ENCODE data around the gene SCAF4.
"Not testable (repeated sequence)": the region's sequence is repeated elsewhere in the genome, so short reads cannot be mapped to it uniquely, and the experiment has no call there.

The SCAF4 gene

DNA sequence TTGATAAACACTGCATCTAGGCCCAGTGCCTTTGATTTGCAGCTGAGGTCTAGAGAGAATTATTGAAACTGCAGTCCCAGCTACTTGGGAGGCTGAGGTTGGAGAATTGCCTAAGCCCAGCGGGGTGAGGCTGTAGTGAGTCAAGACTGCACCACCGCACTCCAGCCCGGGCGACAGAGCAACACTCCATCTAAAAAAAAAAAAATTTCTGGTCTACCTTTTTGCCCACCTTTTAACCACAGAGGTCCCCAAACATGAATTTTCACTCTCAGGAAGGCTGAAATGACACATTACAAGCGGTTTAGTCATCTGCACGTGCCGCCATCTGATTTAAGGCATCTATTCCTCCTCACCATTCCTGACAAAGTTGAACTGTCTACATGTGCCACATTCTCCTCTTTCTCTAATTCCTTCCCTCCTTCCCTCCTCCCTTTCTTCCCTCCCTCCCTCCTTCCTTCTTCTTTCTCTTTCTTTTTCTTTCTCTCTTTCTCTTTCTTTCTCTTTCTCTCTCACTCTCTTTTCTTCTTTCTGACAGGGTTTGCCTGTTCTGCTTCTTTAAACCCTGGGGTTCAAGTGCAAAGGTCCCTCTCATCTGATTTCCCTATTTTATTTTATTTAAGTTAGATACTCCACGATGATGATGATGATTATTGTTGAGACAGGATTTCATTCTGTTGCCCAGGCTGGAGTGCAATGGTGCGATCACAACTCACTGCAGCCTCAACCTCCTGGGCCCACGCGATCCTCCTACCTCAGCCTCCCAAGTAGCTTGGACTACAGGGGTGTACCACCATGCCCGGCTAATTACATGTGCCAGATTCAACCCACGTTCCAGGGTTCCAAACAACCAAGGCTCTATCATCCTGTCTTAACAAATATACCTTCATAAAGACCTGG is 75.5 kb downstream of the SCAF4 start:
- H3K27ac ChIP-seq, result no peak overlapping the region
- TF ChIP-seq Cebpa-rat (IDR thresholded peaks at IDR 0.05), result no peak
- H3K9me3 ChIP-seq, result peaks cover 21% of the 10 kb centered on the region
- no peak overlapping the region for H3K4me3 ChIP-seq
- no peaks in the 10 kb centered on the region for H3K27me3 ChIP-seq
- H4K20me1 ChIP-seq, result peaks cover 16% of the 10 kb centered on the region
- peaks cover 37% of the 10 kb centered on the region for H3K4me1 ChIP-seq
- H3K36me3 ChIP-seq, result peaks cover 3% of the 10 kb centered on the region
- H3K9ac ChIP-seq, result no peak overlapping the region
- no peak overlapping the region for H3K4me2 ChIP-seq

DNA sequence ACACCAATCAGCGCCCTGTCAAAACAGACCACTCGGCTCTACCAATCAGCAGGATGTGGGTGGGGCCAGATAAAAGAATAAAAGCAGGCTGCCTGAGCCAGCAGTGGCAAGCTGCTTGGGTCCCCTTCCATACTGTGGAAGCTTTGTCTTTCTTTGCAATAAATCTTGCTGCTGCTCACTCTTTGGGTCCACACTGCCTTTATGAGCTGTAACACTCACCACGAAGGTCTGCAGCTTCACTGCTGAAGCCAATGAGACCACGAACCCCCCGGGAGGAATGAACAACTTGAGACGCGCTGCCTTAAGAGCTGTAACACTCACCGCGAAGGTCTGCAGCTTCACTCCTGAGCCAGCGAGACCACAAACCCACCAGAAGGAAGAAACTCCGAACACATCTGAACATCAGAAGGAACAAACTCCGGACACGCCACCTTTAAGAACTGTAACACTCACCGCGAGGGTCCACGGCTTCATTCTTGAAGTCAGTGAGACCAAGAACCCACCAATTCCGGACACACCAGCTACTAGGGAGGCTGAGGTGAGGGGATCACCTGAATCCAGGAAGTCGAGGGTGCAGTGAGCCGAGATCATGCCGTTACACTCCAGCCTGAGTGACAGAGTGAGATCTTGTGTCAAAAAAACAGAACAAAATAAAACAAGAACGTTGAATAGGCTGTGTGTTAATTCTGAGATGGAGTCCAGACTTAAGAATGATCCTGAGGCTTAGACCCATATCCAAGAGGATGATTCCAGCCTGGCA is 76.9 kb downstream of the SCAF4 start:
- Histone ChIP-seq H3K27ac (0 out of 2 replicates have a peak overlapping the region, but pooled peaks have one; percentile 41), H3K4me2 (peak overlapping the region; percentile 74), H3K9me3 (peaks cover 31% of the 10 kb centered on the region), H3K4me1 (peaks cover 26% of the 10 kb centered on the region), H3K4me3 (peak overlapping the region; percentile 43)
- not testable (repeated sequence) for H4K20me1 ChIP-seq, H3K27me3 ChIP-seq, H3K9ac ChIP-seq, H3K36me3 ChIP-seq

DNA sequence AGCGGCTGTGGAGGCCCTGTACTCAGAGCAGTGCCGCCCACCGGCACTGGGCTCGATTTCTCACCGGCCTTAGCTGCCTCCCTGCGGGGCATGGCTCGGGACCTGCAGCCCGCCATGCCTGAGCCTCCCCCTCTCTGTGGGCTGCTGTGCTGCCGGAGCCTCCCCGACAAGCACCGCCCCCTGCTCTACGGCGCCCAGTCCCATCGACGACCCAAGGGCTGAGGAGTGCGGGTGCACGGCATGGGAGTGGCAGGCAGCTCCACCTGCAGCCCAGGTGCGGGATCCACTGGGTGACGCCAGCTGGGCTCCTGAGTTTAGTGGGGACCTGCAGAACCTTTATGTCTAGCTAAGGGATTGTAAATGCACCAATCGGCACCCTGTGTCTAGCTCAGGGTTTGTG is 77.6 kb downstream of the SCAF4 start:
- Histone ChIP-seq H3K9me3 (peaks cover 37% of the 10 kb centered on the region), H3K4me3 (no peak overlapping the region), H3K27me3 (no peaks in the 10 kb centered on the region), H3K36me3 (no peaks in the 10 kb centered on the region), H3K9ac (no peak overlapping the region), H3K4me2 (peak overlapping the region; percentile 74), H3K27ac (no peak overlapping the region), H3K4me1 (peaks cover 26% of the 10 kb centered on the region), H4K20me1 (no peaks in the 10 kb centered on the region)
- no peak for TF ChIP-seq Cebpa-rat (IDR thresholded peaks at IDR 0.05)

DNA sequence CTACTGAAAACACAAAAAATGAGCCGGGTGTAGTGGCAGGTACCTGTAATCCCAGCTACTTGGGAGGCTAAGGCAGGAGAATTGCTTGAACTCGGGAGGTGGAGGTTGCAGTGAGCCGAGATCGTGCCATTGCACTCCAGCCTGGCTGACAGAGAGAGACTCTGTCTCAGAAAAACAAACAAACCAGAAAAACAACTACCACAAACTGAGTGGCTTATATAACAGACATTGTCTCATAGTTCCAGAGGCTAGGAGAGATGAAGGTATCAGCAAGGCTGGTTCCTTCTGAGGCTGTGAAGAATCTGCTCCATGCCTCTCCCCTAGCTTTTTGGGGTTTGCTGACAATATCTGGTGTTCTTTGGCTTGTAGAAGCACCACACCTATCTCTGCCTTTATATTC is 80.4 kb downstream of the SCAF4 start:
- not testable (repeated sequence) for H3K9ac ChIP-seq, H3K27ac ChIP-seq, H3K27me3 ChIP-seq, H3K4me2 ChIP-seq, H3K36me3 ChIP-seq, H4K20me1 ChIP-seq, H3K4me3 ChIP-seq
- H3K9me3 ChIP-seq, result peaks cover 30% of the 10 kb centered on the region
- peaks cover 21% of the 10 kb centered on the region for H3K4me1 ChIP-seq

DNA sequence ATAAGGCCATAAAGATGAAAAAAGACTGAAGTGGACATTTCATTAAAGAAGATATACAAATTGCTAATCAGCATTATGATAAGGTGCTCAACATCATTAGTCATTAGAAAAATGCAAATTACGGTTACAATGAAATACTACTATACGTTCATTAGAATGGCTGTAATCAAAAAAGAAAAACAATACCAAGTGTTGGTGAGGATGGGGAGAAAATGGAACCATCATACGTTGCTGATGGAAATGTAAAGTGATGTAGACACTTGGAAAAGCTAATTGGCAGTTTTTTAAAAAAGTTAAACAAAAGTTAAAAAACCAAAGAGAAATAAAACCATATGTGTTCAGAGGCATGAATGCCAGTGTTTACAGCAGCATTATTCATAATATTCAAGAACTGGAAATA is 81.0 kb downstream of the SCAF4 start:
- no peak overlapping the region for H3K4me3 ChIP-seq
- H3K9ac ChIP-seq, result no peak overlapping the region
- H3K27ac ChIP-seq, result no peak overlapping the region
- no peaks in the 10 kb centered on the region for H3K27me3 ChIP-seq
- no peaks in the 10 kb centered on the region for H4K20me1 ChIP-seq
- no peak overlapping the region for H3K4me2 ChIP-seq
- peaks cover 18% of the 10 kb centered on the region for H3K4me1 ChIP-seq
- no peaks in the 10 kb centered on the region for H3K36me3 ChIP-seq
- TF ChIP-seq Cebpa-rat (IDR thresholded peaks at IDR 0.05), result no peak
- H3K9me3 ChIP-seq, result peaks cover 30% of the 10 kb centered on the region

DNA sequence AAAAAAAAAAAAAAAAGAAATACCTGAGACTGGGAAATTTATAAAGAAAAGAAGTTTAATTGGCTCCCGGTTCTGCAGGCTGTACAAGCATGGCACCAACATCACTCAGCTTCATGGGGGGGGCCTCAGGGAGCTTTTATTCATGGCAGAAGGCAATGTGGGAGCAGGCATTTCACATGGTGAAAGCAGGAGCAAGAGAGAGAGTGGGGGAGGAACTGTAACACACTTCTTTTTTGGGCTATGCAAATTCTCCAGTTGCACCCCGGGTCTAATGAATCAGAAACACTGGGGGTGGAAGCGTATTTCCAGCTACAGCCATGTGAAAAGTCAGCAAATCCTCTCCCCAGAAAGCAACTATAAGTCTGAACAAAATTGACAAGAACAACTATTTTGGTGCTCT is 84.3 kb downstream of the SCAF4 start:
- no peak overlapping the region for H3K4me3 ChIP-seq
- no peaks in the 10 kb centered on the region for H3K36me3 ChIP-seq
- H3K9me3 ChIP-seq, result peaks cover 19% of the 10 kb centered on the region
- no peaks in the 10 kb centered on the region for H4K20me1 ChIP-seq
- no peaks in the 10 kb centered on the region for H3K27me3 ChIP-seq
- no peak for TF ChIP-seq Cebpa-rat (IDR thresholded peaks at IDR 0.05)
- H3K9ac ChIP-seq, result no peak overlapping the region
- no peaks in the 10 kb centered on the region for H3K4me1 ChIP-seq
- no peak overlapping the region for H3K4me2 ChIP-seq
- no peak overlapping the region for H3K27ac ChIP-seq

DNA sequence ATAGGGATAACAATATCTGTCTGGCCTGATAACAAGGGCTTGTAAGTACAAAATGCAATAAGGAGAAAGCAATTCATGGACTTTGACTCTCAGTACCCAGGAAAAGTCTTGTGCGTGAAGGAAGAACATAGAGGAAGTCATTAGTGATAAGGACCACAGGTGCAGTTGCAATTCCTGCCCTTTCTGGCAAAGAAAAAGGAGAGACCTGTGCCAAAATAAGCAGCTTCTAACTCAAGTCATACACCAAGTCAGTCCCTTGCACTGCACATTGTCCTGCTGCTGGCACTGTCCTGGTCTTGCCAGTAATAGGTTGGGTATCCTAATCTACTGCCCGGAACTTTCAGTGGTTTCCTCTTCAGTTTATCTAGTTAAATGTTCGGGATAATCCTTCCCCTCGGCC is 87.3 kb downstream of the SCAF4 start:
- Histone ChIP-seq H3K27ac (no peak overlapping the region), H3K4me2 (no peak overlapping the region), H3K4me1 (no peaks in the 10 kb centered on the region), H3K9ac (no peak overlapping the region), H3K27me3 (no peaks in the 10 kb centered on the region), H4K20me1 (no peaks in the 10 kb centered on the region), H3K4me3 (no peak overlapping the region), H3K36me3 (no peaks in the 10 kb centered on the region), H3K9me3 (peaks cover 13% of the 10 kb centered on the region)
- no peak for TF ChIP-seq Cebpa-rat (IDR thresholded peaks at IDR 0.05)

DNA sequence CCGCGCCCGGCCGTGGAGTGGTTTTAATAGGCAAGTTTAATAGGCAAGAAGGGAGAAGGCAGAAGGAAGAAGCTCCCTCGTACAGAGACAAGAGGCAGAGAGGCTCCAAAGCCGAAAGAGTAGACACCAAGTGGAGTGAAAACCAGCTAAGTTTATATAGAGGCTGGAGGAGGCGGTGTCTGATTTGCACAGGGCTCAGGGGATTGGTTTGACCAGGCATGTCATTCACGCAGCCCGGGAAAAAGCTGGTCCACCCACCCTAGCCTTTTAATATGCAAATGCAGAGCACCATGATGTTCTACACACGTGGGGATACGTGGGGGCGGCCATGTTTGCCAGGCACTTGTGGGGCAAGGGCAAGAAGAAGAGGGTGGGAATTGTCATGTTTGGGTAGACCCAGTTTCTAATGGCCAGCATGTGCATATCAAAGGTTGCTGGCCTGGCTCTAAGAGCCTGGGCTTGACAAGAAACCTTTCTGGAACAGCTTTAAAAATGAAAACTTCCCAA is 90.4 kb downstream of the SCAF4 start:
- Histone ChIP-seq H3K4me3 (no peak overlapping the region), H3K4me1 (no peaks in the 10 kb centered on the region), H3K36me3 (no peaks in the 10 kb centered on the region), H3K9ac (no peak overlapping the region), H3K9me3 (peaks cover 21% of the 10 kb centered on the region), H3K27me3 (no peaks in the 10 kb centered on the region), H3K4me2 (no peak overlapping the region), H4K20me1 (no peaks in the 10 kb centered on the region), H3K27ac (no peak overlapping the region)
- TF ChIP-seq Cebpa-rat (IDR thresholded peaks at IDR 0.05), result no peak

DNA sequence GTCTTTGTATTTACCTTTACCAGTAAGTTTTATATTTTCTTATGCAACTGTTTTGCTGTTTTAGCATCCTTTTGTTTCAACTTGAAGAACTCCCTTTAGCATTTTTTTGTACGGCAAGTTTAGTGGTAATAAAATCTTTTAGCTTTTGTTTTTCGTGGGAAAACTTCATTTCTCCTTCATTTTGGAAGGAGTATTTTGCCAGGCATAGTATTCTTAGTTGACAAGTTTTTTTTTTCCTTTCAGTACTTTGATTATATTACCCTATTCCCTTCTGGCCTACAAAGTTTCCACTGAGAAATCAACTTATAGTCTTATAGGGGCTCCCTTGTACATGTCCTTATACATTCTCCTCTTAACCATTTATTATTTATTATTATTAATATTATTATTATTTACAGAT is 95.0 kb downstream of the SCAF4 start:
- no peak for TF ChIP-seq Cebpa-rat (IDR thresholded peaks at IDR 0.05)
- H4K20me1 ChIP-seq, result no peaks in the 10 kb centered on the region
- H3K4me1 ChIP-seq, result no peaks in the 10 kb centered on the region
- H3K9me3 ChIP-seq, result peaks cover 28% of the 10 kb centered on the region
- no peaks in the 10 kb centered on the region for H3K27me3 ChIP-seq
- no peak overlapping the region for H3K4me2 ChIP-seq
- H3K36me3 ChIP-seq, result no peaks in the 10 kb centered on the region
- no peak overlapping the region for H3K9ac ChIP-seq
- H3K4me3 ChIP-seq, result no peak overlapping the region
- no peak overlapping the region for H3K27ac ChIP-seq

DNA sequence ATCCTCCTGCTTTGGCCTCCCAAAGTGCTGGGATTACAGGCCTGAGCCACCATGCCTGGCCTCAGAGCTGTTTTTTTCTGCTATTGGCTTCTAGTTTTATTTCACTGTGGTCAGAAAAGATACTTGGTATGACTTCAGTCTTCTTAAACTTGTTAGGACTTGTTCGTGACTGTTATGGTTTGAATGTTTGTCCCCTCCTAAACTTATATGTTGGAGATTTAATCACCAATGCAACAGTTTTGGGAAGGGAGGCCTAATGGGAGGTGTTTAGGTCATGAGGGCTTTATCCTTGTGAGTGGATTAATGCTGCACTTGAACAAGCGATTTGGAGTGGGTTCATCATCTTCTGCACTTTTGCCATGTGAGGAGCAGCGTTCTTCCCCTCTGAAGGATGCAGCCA is 96.9 kb downstream of the SCAF4 start:
- H3K27me3 ChIP-seq, result no peaks in the 10 kb centered on the region
- H3K27ac ChIP-seq, result no peak overlapping the region
- peaks cover 5% of the 10 kb centered on the region; the same call in 1 of the 2 replicates for H3K4me1 ChIP-seq
- no peaks in the 10 kb centered on the region for H3K36me3 ChIP-seq
- no peaks in the 10 kb centered on the region for H4K20me1 ChIP-seq
- peaks cover 19% of the 10 kb centered on the region for H3K9me3 ChIP-seq
- H3K4me2 ChIP-seq, result no peak overlapping the region
- no peak for TF ChIP-seq Cebpa-rat (IDR thresholded peaks at IDR 0.05)
- no peak overlapping the region for H3K4me3 ChIP-seq
- H3K9ac ChIP-seq, result no peak overlapping the region

DNA sequence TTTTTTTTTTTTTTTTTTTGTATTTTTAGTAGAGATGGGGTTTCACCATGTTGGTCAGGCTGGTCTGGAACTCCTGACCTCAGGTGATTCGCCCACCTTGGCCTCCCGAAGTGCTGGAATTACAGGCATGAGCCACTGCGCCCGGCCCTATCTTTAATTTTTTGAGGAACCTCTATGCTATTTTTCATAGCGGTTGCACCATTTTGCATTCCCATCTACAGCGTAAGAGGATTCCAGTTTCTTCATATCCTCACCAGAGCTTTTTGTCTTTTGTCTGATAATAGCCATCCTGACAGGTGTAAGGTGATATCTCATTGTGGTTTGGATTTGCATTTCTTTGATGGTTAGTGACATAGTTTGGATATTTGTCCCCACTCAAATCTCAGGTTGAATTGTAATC is 100.0 kb downstream of the SCAF4 start:
- H3K4me2 ChIP-seq, H3K27me3 ChIP-seq, H4K20me1 ChIP-seq, H3K4me1 ChIP-seq, H3K27ac ChIP-seq, H3K9ac ChIP-seq, H3K36me3 ChIP-seq, H3K4me3 ChIP-seq, H3K9me3 ChIP-seq: not testable (repeated sequence)
